HCT116 (cell line): ENCODE measurements around the gene SLC44A5.

Experiments used
- CTCF ChIP-seq, 3 experiments: fragments of 200-600 bp in 1 of 3; sonication (generic) in 1 of 3; IDR thresholded peaks in 2 of 3; conservative IDR thresholded peaks in 1 of 3; 2 replicates each; pipeline ENCODE4 v1.5.1; 2012 to 2017; ENCODE audit warnings: low read depth in 2 of 3, low read length in 2 of 3, antibody characterized with exemption in 1 of 3, borderline replicate concordance in 1 of 3, control low read depth in 1 of 3, mild to moderate bottlenecking in 1 of 3, mixed read lengths in 1 of 3, mixed run types in 1 of 3, moderate library complexity in 1 of 3; ENCODE audit not compliant: insufficient read depth in 1 of 3
- ZNF274 ChIP-seq: fragments of 200-500 bp; sonication (Bioruptor generic); IDR thresholded peaks from 2 replicates; pipeline ENCODE4 v1.6.1; 2014; ENCODE audit warnings: mild to moderate bottlenecking, low read depth, low read length, inconsistent platforms
- TF ChIP-seq, protein P1 (sequence below): IDR thresholded peaks from 2 replicates; pipeline ENCODE4 v1.6.1; 2012; ENCODE audit warnings: low read depth
- TF ChIP-seq, protein P2 (sequence below): IDR thresholded peaks from 2 replicates; pipeline ENCODE4 v1.6.1; 2011; ENCODE audit warnings: mild to moderate bottlenecking, low read length, moderate library complexity; ENCODE audit not compliant: insufficient replicate concordance; ENCODE audit errors: extremely low read depth

GRCh38 chr1:75426688-75427087 is 184.2 kb downstream of the SLC44A5 start:
- TF ChIP-seq CTCF (IDR thresholded peaks at IDR 0.05 in 2 of 3, conservative IDR thresholded peaks at IDR 0.05 in 1 of 3; ENCODE audit: borderline replicate concordance in 1 of 3, insufficient read depth in 1 of 3, low read depth in 2 of 3, low read length in 2 of 3) (no peak), ZNF274 (no peak)
- TF ChIP-seq, protein P1, sequence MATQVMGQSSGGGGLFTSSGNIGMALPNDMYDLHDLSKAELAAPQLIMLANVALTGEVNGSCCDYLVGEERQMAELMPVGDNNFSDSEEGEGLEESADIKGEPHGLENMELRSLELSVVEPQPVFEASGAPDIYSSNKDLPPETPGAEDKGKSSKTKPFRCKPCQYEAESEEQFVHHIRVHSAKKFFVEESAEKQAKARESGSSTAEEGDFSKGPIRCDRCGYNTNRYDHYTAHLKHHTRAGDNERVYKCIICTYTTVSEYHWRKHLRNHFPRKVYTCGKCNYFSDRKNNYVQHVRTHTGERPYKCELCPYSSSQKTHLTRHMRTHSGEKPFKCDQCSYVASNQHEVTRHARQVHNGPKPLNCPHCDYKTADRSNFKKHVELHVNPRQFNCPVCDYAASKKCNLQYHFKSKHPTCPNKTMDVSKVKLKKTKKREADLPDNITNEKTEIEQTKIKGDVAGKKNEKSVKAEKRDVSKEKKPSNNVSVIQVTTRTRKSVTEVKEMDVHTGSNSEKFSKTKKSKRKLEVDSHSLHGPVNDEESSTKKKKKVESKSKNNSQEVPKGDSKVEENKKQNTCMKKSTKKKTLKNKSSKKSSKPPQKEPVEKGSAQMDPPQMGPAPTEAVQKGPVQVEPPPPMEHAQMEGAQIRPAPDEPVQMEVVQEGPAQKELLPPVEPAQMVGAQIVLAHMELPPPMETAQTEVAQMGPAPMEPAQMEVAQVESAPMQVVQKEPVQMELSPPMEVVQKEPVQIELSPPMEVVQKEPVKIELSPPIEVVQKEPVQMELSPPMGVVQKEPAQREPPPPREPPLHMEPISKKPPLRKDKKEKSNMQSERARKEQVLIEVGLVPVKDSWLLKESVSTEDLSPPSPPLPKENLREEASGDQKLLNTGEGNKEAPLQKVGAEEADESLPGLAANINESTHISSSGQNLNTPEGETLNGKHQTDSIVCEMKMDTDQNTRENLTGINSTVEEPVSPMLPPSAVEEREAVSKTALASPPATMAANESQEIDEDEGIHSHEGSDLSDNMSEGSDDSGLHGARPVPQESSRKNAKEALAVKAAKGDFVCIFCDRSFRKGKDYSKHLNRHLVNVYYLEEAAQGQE, result no peak
- TF ChIP-seq, protein P2, sequence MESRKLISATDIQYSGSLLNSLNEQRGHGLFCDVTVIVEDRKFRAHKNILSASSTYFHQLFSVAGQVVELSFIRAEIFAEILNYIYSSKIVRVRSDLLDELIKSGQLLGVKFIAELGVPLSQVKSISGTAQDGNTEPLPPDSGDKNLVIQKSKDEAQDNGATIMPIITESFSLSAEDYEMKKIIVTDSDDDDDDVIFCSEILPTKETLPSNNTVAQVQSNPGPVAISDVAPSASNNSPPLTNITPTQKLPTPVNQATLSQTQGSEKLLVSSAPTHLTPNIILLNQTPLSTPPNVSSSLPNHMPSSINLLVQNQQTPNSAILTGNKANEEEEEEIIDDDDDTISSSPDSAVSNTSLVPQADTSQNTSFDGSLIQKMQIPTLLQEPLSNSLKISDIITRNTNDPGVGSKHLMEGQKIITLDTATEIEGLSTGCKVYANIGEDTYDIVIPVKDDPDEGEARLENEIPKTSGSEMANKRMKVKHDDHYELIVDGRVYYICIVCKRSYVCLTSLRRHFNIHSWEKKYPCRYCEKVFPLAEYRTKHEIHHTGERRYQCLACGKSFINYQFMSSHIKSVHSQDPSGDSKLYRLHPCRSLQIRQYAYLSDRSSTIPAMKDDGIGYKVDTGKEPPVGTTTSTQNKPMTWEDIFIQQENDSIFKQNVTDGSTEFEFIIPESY, result no peak
